ENCODE data around the gene DHRS11.

DNA sequence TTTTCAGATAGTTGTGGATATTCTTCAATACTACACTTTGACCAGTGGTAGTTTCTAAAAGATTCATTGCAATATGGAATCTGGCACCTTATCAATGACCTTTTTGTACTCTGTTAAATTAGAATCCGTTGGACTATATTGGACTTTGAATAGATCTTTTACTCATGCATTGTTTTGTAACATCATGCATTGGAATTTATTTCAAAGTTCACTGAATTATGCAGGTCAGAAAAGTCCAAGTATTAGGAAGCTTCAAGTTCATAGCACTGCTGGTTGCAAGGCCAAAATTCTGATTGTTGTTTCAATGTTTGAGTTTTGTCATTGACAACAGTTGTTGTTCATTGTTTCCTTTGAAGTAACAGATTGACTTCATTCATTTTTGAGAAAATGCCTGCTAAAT, 7.9 kb upstream of the DHRS11 start:
- TF ChIP-seq POLR2A (IDR thresholded peaks at IDR 0.05; ENCODE audit: low read length), result no peak
- TF ChIP-seq GATA1 (IDR thresholded peaks at IDR 0.05; ENCODE audit: low read depth, low read length), result no peak
